Measurements from ENCODE around the gene PPFIA1. TPM values are rescaled to one million over a fixed set of nuclear protein-coding genes. Genes with fewer than 3 reads are reported as not detected.

Gene PPFIA1
- total and polyA plus RNA-seq, 2 of the 8 experiments (the other 6 are each of a cell fraction or from before 2014, with no cell fraction given), result 44.3 to 73.5 TPM

DNA sequence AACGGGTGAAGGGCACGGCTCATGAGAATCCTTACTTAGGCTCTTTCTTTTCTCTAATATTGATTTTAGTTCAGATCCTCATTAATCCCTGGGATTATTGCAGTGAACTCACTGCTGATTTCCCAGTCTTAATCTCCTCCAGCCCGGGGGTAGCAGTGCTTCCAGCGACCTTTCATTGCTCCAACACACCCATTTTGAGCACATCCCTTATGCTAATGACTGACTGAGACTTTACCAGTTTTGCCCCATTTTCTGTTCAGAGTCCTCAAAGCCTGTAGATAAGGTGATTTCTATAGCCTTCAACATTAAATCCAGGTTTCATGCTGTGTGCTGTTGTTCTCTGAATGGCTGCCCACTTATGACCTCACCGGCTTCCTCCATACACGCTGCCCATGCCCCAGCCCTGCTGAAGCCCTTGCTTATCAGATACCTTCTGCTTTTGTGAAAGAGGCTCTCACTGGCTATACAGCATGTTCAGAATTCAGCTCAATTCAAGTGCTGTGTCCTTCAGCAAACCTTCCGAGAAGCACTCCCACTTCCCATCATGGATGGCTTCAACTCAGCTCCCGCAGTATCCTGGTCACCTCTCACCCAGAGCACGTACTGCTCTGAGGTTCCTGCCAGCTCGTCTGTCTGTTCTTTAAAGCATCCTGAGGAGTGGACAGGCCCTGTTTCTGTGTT is 49.0 kb downstream of the PPFIA1 start:
- Histone ChIP-seq H3K56ac (replicated peaks; ENCODE audit: insufficient read length, low read depth, low read length) (no peak overlapping the region), H3K4me1 (replicated peaks in 1 of 4; ENCODE audit: control insufficient read depth in 3 of 4, insufficient read depth in 4 of 4, low read length in 3 of 4) (peaks cover 0 to 8% (median 5%) of the 10 kb centered on the region in 4 experiments; a peak in 3 of 7 replicates), H3K9ac (replicated peaks in 1 of 4; ENCODE audit: extremely low read depth in 1 of 4, low read depth in 3 of 4, low read length in 3 of 4) (no peak overlapping the region), H3K4ac (replicated peaks; ENCODE audit: insufficient read length, low read depth, low read length) (no peak overlapping the region), H2AFZ (ENCODE audit: low read length) (no peak overlapping the region), H2BK20ac (ENCODE audit: low read length) (no peak overlapping the region), H3K23me2 (ENCODE audit: low read depth, low read length) (no peaks in the 10 kb centered on the region), H3K27me3 (replicated peaks in 1 of 4; ENCODE audit: control insufficient read depth in 3 of 4, extremely low read depth in 1 of 4, insufficient read depth in 3 of 4, low read length in 3 of 4) (no peaks in the 10 kb centered on the region), H3K14ac (ENCODE audit: insufficient read length) (no peak overlapping the region), H3K4me2 (ENCODE audit: insufficient read depth in 1 of 2, low read depth in 2 of 2, low read length in 2 of 2) (no peak overlapping the region), H3K9me3 (ENCODE audit: insufficient read depth in 2 of 2, low read depth in 1 of 2, low read length in 1 of 2) (no peaks in the 10 kb centered on the region), H2BK120ac (replicated peaks; ENCODE audit: low read depth, low read length) (no peak overlapping the region), H2BK12ac (ENCODE audit: low read depth, low read length) (no peak overlapping the region), H2BK15ac (ENCODE audit: low read length) (no peak overlapping the region), H3K4me3 (ENCODE audit: extremely low read depth in 1 of 4, insufficient read depth in 2 of 4, low read depth in 3 of 4, low read length in 4 of 4) (no peak overlapping the region), H3K23ac (ENCODE audit: insufficient read length) (no peak overlapping the region), H2AK5ac (ENCODE audit: low read depth, low read length) (no peak overlapping the region), H4K91ac (replicated peaks; ENCODE audit: insufficient read length, low read length) (no peak overlapping the region), H4K5ac (ENCODE audit: insufficient read length, low read depth, low read length) (no peak overlapping the region), H4K8ac (ENCODE audit: extremely low read depth, insufficient read depth, low read length) (no peak overlapping the region), H2BK5ac (ENCODE audit: low read depth, low read length) (no peak overlapping the region), H4K20me1 (replicated peaks in 1 of 2; ENCODE audit: control insufficient read depth in 1 of 2, insufficient read depth in 2 of 2, low read length in 2 of 2) (peaks cover 0 to 16% of the 10 kb centered on the region in 2 experiments), H3K27ac (ENCODE audit: low read depth, low read length) (no peak overlapping the region), H3K18ac (ENCODE audit: extremely low read depth, low read length) (no peak overlapping the region), H3K79me2 (ENCODE audit: control insufficient read depth in 1 of 2, insufficient read depth in 2 of 2, low read length in 2 of 2) (peaks cover 0 to 46% of the 10 kb centered on the region in 2 experiments; a peak in 3 of 4 replicates), H3K79me1 (ENCODE audit: low read depth, low read length) (peaks cover 9% of the 10 kb centered on the region), H3K36me3 (ENCODE audit: control insufficient read depth in 2 of 4, insufficient read depth in 4 of 4, low read length in 3 of 4) (peaks cover 0 to 27% (median 4%) of the 10 kb centered on the region in 4 experiments; a peak in 6 of 8 replicates)
- POLR2A ChIA-PET (ENCODE audit: partially characterized antibody), result no interaction called here
- WGBS, 2 experiments (ENCODE audit: extremely low coverage in 1 of 2, insufficient coverage in 1 of 2, insufficient read length in 1 of 2, insufficient replicate concordance in 2 of 2, low coverage in 1 of 2, low lambda C conversion rate in 2 of 2, missing lambda C conversion rate in 1 of 2), result 82% methylated on average over 10 of the region's 10 CpGs; no CpG with 5 or more reads in 1 of the 2 experiments
- CTCF ChIA-PET (ENCODE audit: partially characterized antibody), result interaction anchor here (1.6 kb wide), 1 partner anchor 12 kb away, joined by 10 read pairs; no protein-coding TSS in a partner anchor
- FAIRE-seq (no peak), DNase-seq (ENCODE audit: low read depth in 1 of 2, low spot score in 2 of 2) (no peak)
- TF ChIP-seq EP300 (IDR thresholded peaks at IDR 0.05; ENCODE audit: borderline replicate concordance in 1 of 2, low read depth in 2 of 2, low read length in 2 of 2) (no peak), RNF2 (IDR thresholded peaks at IDR 0.05; ENCODE audit: borderline replicate concordance, low read depth, low read length, missing control alignments, poor library complexity, severe bottlenecking) (no peak), RAD21 (IDR thresholded peaks at IDR 0.05 in 1 of 2, conservative IDR thresholded peaks at IDR 0.05 in 1 of 2; ENCODE audit: low read depth in 2 of 2, low read length in 2 of 2) (no peak), EGR1 (IDR thresholded peaks at IDR 0.05; ENCODE audit: borderline replicate concordance, low read depth, low read length) (no peak), SP2 (IDR thresholded peaks at IDR 0.05; ENCODE audit: low read length) (no peak), SP1 (IDR thresholded peaks at IDR 0.05; ENCODE audit: low read depth, low read length) (no peak), PHF8 (conservative IDR thresholded peaks at IDR 0.05; ENCODE audit: low read depth, low read length) (no peak), BACH1 (IDR thresholded peaks at IDR 0.05; ENCODE audit: low read length) (no peak), JUND (IDR thresholded peaks at IDR 0.05; ENCODE audit: low read length) (no peak), TEAD4 (IDR thresholded peaks at IDR 0.05; ENCODE audit: low read depth, low read length) (no peak), POU5F1 (IDR thresholded peaks at IDR 0.05; ENCODE audit: low read depth, low read length) (no peak)
- TF ChIP-seq, protein P1, sequence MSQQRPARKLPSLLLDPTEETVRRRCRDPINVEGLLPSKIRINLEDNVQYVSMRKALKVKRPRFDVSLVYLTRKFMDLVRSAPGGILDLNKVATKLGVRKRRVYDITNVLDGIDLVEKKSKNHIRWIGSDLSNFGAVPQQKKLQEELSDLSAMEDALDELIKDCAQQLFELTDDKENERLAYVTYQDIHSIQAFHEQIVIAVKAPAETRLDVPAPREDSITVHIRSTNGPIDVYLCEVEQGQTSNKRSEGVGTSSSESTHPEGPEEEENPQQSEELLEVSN (IDR thresholded peaks at IDR 0.05), result no peak

Data from H1 (cell line).